Neural cell (in vitro differentiated cells): ENCODE measurements around the gene ROBO1. TPM values are rescaled to one million over a fixed set of nuclear protein-coding genes. Genes with fewer than 3 reads are reported as not detected.

ENCODE experiments used
- H2AFZ ChIP-seq: fragments of 200-600, 300-800 bp; sonication (generic), shearing (Covaris generic); 2 replicates; pipeline ENCODE4 v1.6.0; 2014; ENCODE audit warnings: low read depth, mild to moderate bottlenecking, antibody characterized with exemption, low read length, moderate library complexity
- H3F3A ChIP-seq: fragments of 200-600 bp; shearing (Covaris generic); 2 replicates; pipeline ENCODE4 v1.6.1; 2016; ENCODE audit warnings: mild to moderate bottlenecking, moderate library complexity, mixed read lengths, antibody characterized with exemption, low read length; ENCODE audit not compliant: insufficient read depth, poor library complexity, severe bottlenecking
- H3K27ac ChIP-seq: fragments of 200-600, 300-800 bp; sonication (generic), shearing (Covaris generic); 2 replicates; pipeline ENCODE4 v1.5.1; 2014; ENCODE audit warnings: mild to moderate bottlenecking, low read length, moderate library complexity
- H3K27me3 ChIP-seq: fragments of 300-800, 200-600 bp; sonication (generic), shearing (Covaris generic); 2 replicates; pipeline ENCODE4 v1.6.0; 2014; ENCODE audit warnings: mild to moderate bottlenecking, low read depth, low read length, moderate library complexity; ENCODE audit not compliant: insufficient read depth
- H3K36me3 ChIP-seq: fragments of 300-800, 200-600 bp; sonication (generic), shearing (Covaris generic); 2 replicates; pipeline ENCODE4 v1.5.1; 2014; ENCODE audit warnings: mild to moderate bottlenecking, antibody characterized with exemption, low read length, moderate library complexity; ENCODE audit not compliant: insufficient read depth
- H3K4me2 ChIP-seq: fragments of 300-800, 200-600 bp; sonication (generic), shearing (Covaris generic); 2 replicates; pipeline ENCODE4 v1.6.0; 2014; ENCODE audit warnings: mild to moderate bottlenecking, low read length
- H3K4me3 ChIP-seq: fragments of 300-800, 200-600 bp; sonication (generic), shearing (Covaris generic); 2 replicates; pipeline ENCODE4 v1.5.1; 2014; ENCODE audit warnings: mild to moderate bottlenecking, low read length, moderate library complexity
- H3K79me2 ChIP-seq: fragments of 200-600 bp; shearing (Covaris generic); replicated peaks from 2 replicates; pipeline ENCODE4 v1.6.0; 2014; ENCODE audit warnings: mild to moderate bottlenecking, low read length, moderate library complexity; ENCODE audit not compliant: insufficient read depth
- H3K9ac ChIP-seq: fragments of 300-800, 200-600 bp; sonication (generic), shearing (Covaris generic); 2 replicates; pipeline ENCODE4 v1.6.1; 2016; ENCODE audit warnings: mild to moderate bottlenecking, low read length, mixed read lengths
- H3K9me2 ChIP-seq: fragments of 200-600 bp; shearing (Covaris generic); 2 replicates; pipeline ENCODE4 v1.6.1; 2016; ENCODE audit warnings: mild to moderate bottlenecking, low read length, mixed read lengths; ENCODE audit not compliant: insufficient read depth
- H3K9me3 ChIP-seq: fragments of 200-600, 300-800 bp; sonication (generic), shearing (Covaris generic); 2 replicates; pipeline ENCODE4 v1.6.1; 2016; ENCODE audit warnings: mild to moderate bottlenecking, mixed run types, low read length, moderate library complexity, mixed read lengths
- H4K20me1 ChIP-seq: fragments of 200-600 bp; shearing (Covaris generic); 2 replicates; pipeline ENCODE4 v1.6.1; 2016; ENCODE audit warnings: mild to moderate bottlenecking, mixed run types; ENCODE audit not compliant: insufficient read depth
- EP300 ChIP-seq: fragments of 450-650 bp; conservative IDR thresholded peaks from 2 replicates; pipeline ENCODE4 v1.6.1; 2014; ENCODE audit warnings: antibody characterized with exemption, mild to moderate bottlenecking, moderate library complexity; ENCODE audit not compliant: poor library complexity, severe bottlenecking
- EZH2 ChIP-seq: fragments of 200-600, 300-800 bp; shearing (Covaris generic), sonication (generic); IDR thresholded peaks from 2 replicates; pipeline ENCODE4 v1.6.1; 2014; ENCODE audit warnings: antibody characterized with exemption, low read length, borderline replicate concordance, mild to moderate bottlenecking; ENCODE audit not compliant: insufficient read depth, poor library complexity, severe bottlenecking
- MXI1 ChIP-seq: fragments of 450-650 bp; conservative IDR thresholded peaks from 2 replicates; pipeline ENCODE4 v1.6.1; 2014; ENCODE audit warnings: antibody characterized with exemption, mild to moderate bottlenecking; ENCODE audit not compliant: poor library complexity, severe bottlenecking
- POLR2AphosphoS5 ChIP-seq: IDR thresholded peaks from 2 replicates; pipeline ENCODE4 v1.6.1; 2012
- RAD21 ChIP-seq: fragments of 450-650 bp; conservative IDR thresholded peaks from 2 replicates; pipeline ENCODE4 v1.6.1; 2014; ENCODE audit warnings: antibody characterized with exemption, mild to moderate bottlenecking, moderate library complexity
- SMC3 ChIP-seq: fragments of 450-650 bp; conservative IDR thresholded peaks from 2 replicates; pipeline ENCODE4 v1.6.1; 2014; ENCODE audit warnings: antibody characterized with exemption, mild to moderate bottlenecking, moderate library complexity; ENCODE audit not compliant: poor library complexity
- TAF1 ChIP-seq: IDR thresholded peaks from 2 replicates; pipeline ENCODE4 v1.6.1; 2012; ENCODE audit warnings: low read depth
- polyA plus RNA-seq: library from polyadenylated mRNA; depleted of rRNA; stranded (reverse); fragments of >200 nt; gene quantifications from 2 replicates; pipeline ENCODE4 v1.2.3, GENCODE V29; 2014
- TF ChIP-seq, protein P1 (sequence below): IDR thresholded peaks from 2 replicates; pipeline ENCODE4 v1.6.1; 2012; ENCODE audit warnings: borderline replicate concordance
- TF ChIP-seq, protein P2 (sequence below): fragments of 450-650 bp; IDR thresholded peaks from 2 replicates; pipeline ENCODE4 v1.5.1; 2014; ENCODE audit warnings: antibody characterized with exemption, mild to moderate bottlenecking, moderate library complexity; ENCODE audit not compliant: poor library complexity, severe bottlenecking

ROBO1 gene
- polyA plus RNA-seq, 1 donor from 2014 or later: 183 TPM

DNA sequence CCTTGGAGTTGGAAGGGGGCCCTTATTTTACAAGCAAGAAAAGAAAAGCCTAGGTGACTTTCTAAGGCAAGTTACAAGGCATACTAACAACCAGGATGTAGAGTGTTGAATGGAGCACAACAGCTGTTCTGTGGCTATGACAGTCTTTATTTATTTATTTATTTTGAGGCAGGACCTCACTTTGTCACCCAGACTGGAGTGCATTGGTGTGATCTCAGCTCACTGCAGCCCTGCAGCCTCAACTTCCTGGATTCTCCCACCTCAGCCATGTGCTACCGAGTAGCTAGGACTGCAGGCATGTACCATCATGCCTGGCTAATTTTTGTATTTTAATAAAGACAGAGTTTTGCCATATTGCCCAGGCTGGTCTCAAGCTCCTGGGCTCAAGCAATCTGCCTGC lies 973.4 kb downstream of the ROBO1 start:
- no peak overlapping the region for H2AFZ ChIP-seq
- H3K36me3 ChIP-seq: no peaks in the 10 kb centered on the region
- no peaks in the 10 kb centered on the region for H3K9me3 ChIP-seq
- H3K4me2 ChIP-seq: no peak overlapping the region
- H3K27ac ChIP-seq: no peak overlapping the region
- no peaks in the 10 kb centered on the region for H3K9me2 ChIP-seq
- H3K79me2 ChIP-seq: peaks cover 20% of the 10 kb centered on the region
- no peak for TF ChIP-seq POLR2AphosphoS5
- TF ChIP-seq, protein P1, sequence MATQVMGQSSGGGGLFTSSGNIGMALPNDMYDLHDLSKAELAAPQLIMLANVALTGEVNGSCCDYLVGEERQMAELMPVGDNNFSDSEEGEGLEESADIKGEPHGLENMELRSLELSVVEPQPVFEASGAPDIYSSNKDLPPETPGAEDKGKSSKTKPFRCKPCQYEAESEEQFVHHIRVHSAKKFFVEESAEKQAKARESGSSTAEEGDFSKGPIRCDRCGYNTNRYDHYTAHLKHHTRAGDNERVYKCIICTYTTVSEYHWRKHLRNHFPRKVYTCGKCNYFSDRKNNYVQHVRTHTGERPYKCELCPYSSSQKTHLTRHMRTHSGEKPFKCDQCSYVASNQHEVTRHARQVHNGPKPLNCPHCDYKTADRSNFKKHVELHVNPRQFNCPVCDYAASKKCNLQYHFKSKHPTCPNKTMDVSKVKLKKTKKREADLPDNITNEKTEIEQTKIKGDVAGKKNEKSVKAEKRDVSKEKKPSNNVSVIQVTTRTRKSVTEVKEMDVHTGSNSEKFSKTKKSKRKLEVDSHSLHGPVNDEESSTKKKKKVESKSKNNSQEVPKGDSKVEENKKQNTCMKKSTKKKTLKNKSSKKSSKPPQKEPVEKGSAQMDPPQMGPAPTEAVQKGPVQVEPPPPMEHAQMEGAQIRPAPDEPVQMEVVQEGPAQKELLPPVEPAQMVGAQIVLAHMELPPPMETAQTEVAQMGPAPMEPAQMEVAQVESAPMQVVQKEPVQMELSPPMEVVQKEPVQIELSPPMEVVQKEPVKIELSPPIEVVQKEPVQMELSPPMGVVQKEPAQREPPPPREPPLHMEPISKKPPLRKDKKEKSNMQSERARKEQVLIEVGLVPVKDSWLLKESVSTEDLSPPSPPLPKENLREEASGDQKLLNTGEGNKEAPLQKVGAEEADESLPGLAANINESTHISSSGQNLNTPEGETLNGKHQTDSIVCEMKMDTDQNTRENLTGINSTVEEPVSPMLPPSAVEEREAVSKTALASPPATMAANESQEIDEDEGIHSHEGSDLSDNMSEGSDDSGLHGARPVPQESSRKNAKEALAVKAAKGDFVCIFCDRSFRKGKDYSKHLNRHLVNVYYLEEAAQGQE: no peak
- TF ChIP-seq TAF1: no peak
- no peak for TF ChIP-seq EZH2
- no peaks in the 10 kb centered on the region for H3K27me3 ChIP-seq
- no peaks in the 10 kb centered on the region for H4K20me1 ChIP-seq
- no peak overlapping the region for H3K9ac ChIP-seq
- no peak overlapping the region for H3K4me3 ChIP-seq
- peaks cover 10% of the 10 kb centered on the region for H3F3A ChIP-seq

DNA sequence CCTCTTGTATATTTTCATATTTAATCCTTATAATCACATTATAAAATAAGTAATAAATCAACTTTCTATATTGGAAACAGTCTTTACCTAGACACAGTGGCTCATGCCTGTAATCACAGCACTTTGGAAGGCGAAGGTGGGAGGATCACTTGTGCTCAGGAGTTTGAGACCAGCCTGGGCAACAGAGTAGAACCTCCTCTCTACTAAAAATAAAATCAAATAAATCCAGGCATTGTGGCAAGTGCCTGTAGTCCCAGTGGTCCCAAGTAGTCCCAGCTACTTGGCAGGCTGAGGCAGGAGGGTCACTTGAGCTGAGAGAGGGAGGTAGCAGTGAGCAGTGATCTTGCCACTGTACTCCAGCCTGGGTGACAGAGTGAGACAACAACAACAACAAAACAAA lies 975.1 kb downstream of the ROBO1 start:
- TF ChIP-seq, protein P2, sequence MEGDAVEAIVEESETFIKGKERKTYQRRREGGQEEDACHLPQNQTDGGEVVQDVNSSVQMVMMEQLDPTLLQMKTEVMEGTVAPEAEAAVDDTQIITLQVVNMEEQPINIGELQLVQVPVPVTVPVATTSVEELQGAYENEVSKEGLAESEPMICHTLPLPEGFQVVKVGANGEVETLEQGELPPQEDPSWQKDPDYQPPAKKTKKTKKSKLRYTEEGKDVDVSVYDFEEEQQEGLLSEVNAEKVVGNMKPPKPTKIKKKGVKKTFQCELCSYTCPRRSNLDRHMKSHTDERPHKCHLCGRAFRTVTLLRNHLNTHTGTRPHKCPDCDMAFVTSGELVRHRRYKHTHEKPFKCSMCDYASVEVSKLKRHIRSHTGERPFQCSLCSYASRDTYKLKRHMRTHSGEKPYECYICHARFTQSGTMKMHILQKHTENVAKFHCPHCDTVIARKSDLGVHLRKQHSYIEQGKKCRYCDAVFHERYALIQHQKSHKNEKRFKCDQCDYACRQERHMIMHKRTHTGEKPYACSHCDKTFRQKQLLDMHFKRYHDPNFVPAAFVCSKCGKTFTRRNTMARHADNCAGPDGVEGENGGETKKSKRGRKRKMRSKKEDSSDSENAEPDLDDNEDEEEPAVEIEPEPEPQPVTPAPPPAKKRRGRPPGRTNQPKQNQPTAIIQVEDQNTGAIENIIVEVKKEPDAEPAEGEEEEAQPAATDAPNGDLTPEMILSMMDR: no peak
- TF ChIP-seq EZH2 (no peak), EP300 (no peak), TAF1 (no peak), SMC3 (no peak), MXI1 (no peak), POLR2AphosphoS5 (no peak), RAD21 (no peak)
- TF ChIP-seq, protein P1: no peak
- Histone ChIP-seq H3K9me2 (no peaks in the 10 kb centered on the region), H3K36me3 (no peaks in the 10 kb centered on the region), H3K9ac (no peak overlapping the region), H3F3A (peaks cover 10% of the 10 kb centered on the region), H2AFZ (no peak overlapping the region), H3K27ac (peak overlapping the region; percentile 76), H3K79me2 (peaks cover 28% of the 10 kb centered on the region), H3K27me3 (no peaks in the 10 kb centered on the region), H4K20me1 (no peaks in the 10 kb centered on the region), H3K4me2 (no peak overlapping the region), H3K4me3 (peak overlapping the region; percentile 9), H3K9me3 (no peaks in the 10 kb centered on the region)
